Esophagus muscularis mucosa (tissue), 4 donors: ENCODE measurements around the gene ERBB4. TPM values are rescaled to one million over a fixed set of nuclear protein-coding genes. Genes with fewer than 3 reads are reported as not detected.

Experiments used
- DNase-seq: peaks from one replicate; pipeline ENCODE4 v3.0.0-alpha.2; 2017; ENCODE audit errors: extremely low spot score
- H3K27ac ChIP-seq, 4 donors: fragments of 200-600 bp; sonication (generic); replicated peaks in 1 of 4; 1 replicate in 3 of 4; 2 replicates in 1 of 4; pipeline ENCODE4 v1.5.1; 2016 to 2019; ENCODE audit warnings: mild to moderate bottlenecking in 1 of 4
- H3K27me3 ChIP-seq, 4 donors: fragments of 200-600 bp; sonication (generic); one replicate each; pipeline versions ENCODE4 v1.5.1 to v1.6.0; 2016 to 2019
- H3K36me3 ChIP-seq, 4 donors: fragments of 200-600 bp; sonication (generic); one replicate each; pipeline ENCODE4 v1.5.1; 2016 to 2019
- H3K4me1 ChIP-seq, 4 donors: fragments of 200-600 bp; sonication (generic); one replicate each; pipeline ENCODE4 v1.5.1; 2016 to 2019
- H3K4me3 ChIP-seq, 4 donors: fragments of 200-600 bp; sonication (generic); 1 replicate in 2 of 4; 2 replicates in 2 of 4; pipeline ENCODE4 v1.5.1; 2016 to 2019; ENCODE audit warnings: mild to moderate bottlenecking in 4 of 4, moderate library complexity in 1 of 4
- H3K9me3 ChIP-seq, 4 donors: fragments of 200-600 bp; sonication (generic); 1 replicate in 3 of 4; 2 replicates in 1 of 4; pipeline ENCODE4 v1.5.1; 2016 to 2019
- CTCF ChIP-seq, 3 experiments: fragments of 200-600 bp in 2 of 3; fragments of 450-650 bp in 1 of 3; sonication (generic) in 2 of 3; IDR thresholded peaks; one replicate each; pipeline ENCODE4 v1.5.1; 2017 to 2019; ENCODE audit warnings: antibody characterized with exemption in 3 of 3, mild to moderate bottlenecking in 2 of 3, moderate library complexity in 1 of 3
- EP300 ChIP-seq: sonication (generic); formaldehyde crosslinking; IDR thresholded peaks from one replicate; pipeline ENCODE4 v1.6.1; 2017; ENCODE audit warnings: antibody characterized with exemption
- POLR2A ChIP-seq: fragments of 450-650 bp; IDR thresholded peaks from one replicate; pipeline ENCODE4 v1.6.1; 2017; ENCODE audit warnings: antibody characterized with exemption, moderate library complexity, mild to moderate bottlenecking, low read depth
- POLR2AphosphoS5 ChIP-seq, 2 donors: sonication (generic); formaldehyde crosslinking; IDR thresholded peaks; one replicate each; pipeline ENCODE4 v1.6.1; 2017; ENCODE audit warnings: antibody characterized with exemption in 2 of 2
- WGBS: methylation state at CpG from one replicate; pipeline ENCODE4 v1.1.5; 2018; 5-methylcytosine and 5-hydroxymethylcytosine counted together
- intact Hi-C: fragments of 100-400 bp; cut with DNase I; formaldehyde crosslinking; loops from one replicate; pipeline ENCODE4 v1.15.1; 2023
- total RNA-seq, 4 donors: library from RNA; depleted of rRNA; stranded (reverse); fragments of >200 nt; gene quantifications; one replicate each; pipeline versions ENCODE4 v1.1.0 to v1.2.1, GENCODE V29; 2016

Gene ERBB4
- total RNA-seq, 4 donors from 2014 or later, result under 0.01 to 0.19 (median 0.17) TPM

GRCh38 chr2:212454149-212454548, 84.5 kb downstream of the ERBB4 start:
- DNase-seq, result no peak
- Histone ChIP-seq H3K4me3 (no peak overlapping the region), H3K36me3 (no peaks in the 10 kb centered on the region), H3K9me3 (no peaks in the 10 kb centered on the region), H3K4me1 (no peaks in the 10 kb centered on the region), H3K27ac (no peak overlapping the region), H3K27me3 (no peaks in the 10 kb centered on the region)
- TF ChIP-seq CTCF (IDR thresholded peaks at IDR 0.05), result no peak
- no peak for TF ChIP-seq EP300
- TF ChIP-seq POLR2AphosphoS5 (IDR thresholded peaks at IDR 0.05), result no peak
- no peak for TF ChIP-seq POLR2A
- intact Hi-C loops, result no loop called here
- 91% methylated on average over 3 of the region's 3 CpGs for WGBS

GRCh38 chr2:212451786-212452231, 86.8 kb downstream of the ERBB4 start:
- intact Hi-C loops, result no loop called here
- Histone ChIP-seq H3K9me3 (no peaks in the 10 kb centered on the region), H3K4me1 (peaks cover 0 to 3% (median 0%) of the 10 kb centered on the region in 4 donors), H3K27me3 (no peaks in the 10 kb centered on the region), H3K36me3 (no peaks in the 10 kb centered on the region), H3K27ac (no peak overlapping the region), H3K4me3 (no peak overlapping the region)
- no peak for DNase-seq
- no peak for TF ChIP-seq EP300
- no peak for TF ChIP-seq CTCF (IDR thresholded peaks at IDR 0.05)
- no peak for TF ChIP-seq POLR2AphosphoS5 (IDR thresholded peaks at IDR 0.05)
- no peak for TF ChIP-seq POLR2A
- 63% methylated on average over 1 of the region's 1 CpG for WGBS

GRCh38 chr2:212448698-212449097, 89.9 kb downstream of the ERBB4 start:
- Histone ChIP-seq H3K27ac (no peak overlapping the region), H3K9me3 (no peaks in the 10 kb centered on the region), H3K4me1 (peaks cover 0 to 3% (median 0%) of the 10 kb centered on the region in 4 donors), H3K4me3 (no peak overlapping the region), H3K27me3 (no peaks in the 10 kb centered on the region), H3K36me3 (no peaks in the 10 kb centered on the region)
- TF ChIP-seq POLR2AphosphoS5 (IDR thresholded peaks at IDR 0.05) (no peak), EP300 (no peak), POLR2A (no peak), CTCF (IDR thresholded peaks at IDR 0.05) (no peak)
- WGBS, result 89% methylated on average over 1 of the region's 1 CpG
- intact Hi-C loops, result no loop called here
- no peak for DNase-seq

- no peaks in the 10 kb centered on the region for H3K27me3 ChIP-seq
- 84% methylated on average over 4 of the region's 4 CpGs for WGBS
- H3K9me3 ChIP-seq, result peaks cover 0 to 25% (median 15%) of the 10 kb centered on the region in 4 donors
- H3K4me3 ChIP-seq, result no peak overlapping the region
- H3K4me1 ChIP-seq, result no peaks in the 10 kb centered on the region
- DNase-seq, result no peak
- no peak for TF ChIP-seq POLR2A
- no peak for TF ChIP-seq EP300
- H3K27ac ChIP-seq, result no peak overlapping the region
- intact Hi-C loops, result no loop called here
- H3K36me3 ChIP-seq, result no peaks in the 10 kb centered on the region
Observed at GRCh38 chr2:212441821-212442220, 96.8 kb downstream of the ERBB4 start.

- intact Hi-C loops, result no loop called here
Observed at GRCh38 chr2:212441141-212441540, 97.5 kb downstream of the ERBB4 start.

More at GRCh38 chr2:212441141-212441540, 97.5 kb downstream of the ERBB4 start:
- H3K36me3 ChIP-seq, result no peaks in the 10 kb centered on the region
- 67% methylated on average over 1 of the region's 1 CpG for WGBS
- H3K27me3 ChIP-seq, result no peaks in the 10 kb centered on the region
- H3K4me1 ChIP-seq, result no peaks in the 10 kb centered on the region
- H3K4me3 ChIP-seq, result no peak overlapping the region
- no peak overlapping the region for H3K27ac ChIP-seq
- TF ChIP-seq EP300 (no peak), POLR2AphosphoS5 (IDR thresholded peaks at IDR 0.05) (no peak), CTCF (IDR thresholded peaks at IDR 0.05) (no peak), POLR2A (no peak)
- DNase-seq, result no peak
- peaks cover 0 to 25% (median 15%) of the 10 kb centered on the region in 4 donors for H3K9me3 ChIP-seq
